ENCODE data around the gene PNCK. TPM values are rescaled to one million over a fixed set of nuclear protein-coding genes. Genes with fewer than 3 reads are reported as not detected.

The PNCK gene
- total RNA-seq, 2 donors from 2014 or later = 1.9 to 11.1 TPM

DNA sequence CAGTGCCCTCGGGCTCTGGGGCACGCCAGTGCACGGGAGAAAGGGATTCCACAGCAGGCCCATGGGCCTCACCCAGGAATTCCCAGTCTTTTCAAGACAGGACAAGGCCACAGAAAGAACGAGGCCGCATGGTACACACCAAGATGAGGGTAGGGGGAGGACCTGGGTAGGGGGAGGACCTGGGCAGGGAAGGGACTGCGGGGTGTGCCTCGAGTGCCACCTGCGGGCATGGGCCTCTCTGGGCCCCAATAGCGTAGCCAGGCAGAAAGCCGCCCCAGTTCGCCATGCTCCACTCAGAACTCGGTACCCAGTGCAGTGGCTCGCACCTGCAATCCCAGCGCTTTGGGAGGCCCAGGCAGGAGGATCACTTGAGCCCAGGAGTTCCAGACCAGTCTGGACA lies 40.6 kb downstream of the PNCK start:
- intact Hi-C loops (cut with DNase I) = no loop called here
- no peaks in the 10 kb centered on the region for H3K9me3 ChIP-seq
- no peak for DNase-seq
- no peak overlapping the region for H3K27ac ChIP-seq
- no peak overlapping the region for H3K9ac ChIP-seq (ENCODE audit: low read depth in 2 of 2, low read length in 2 of 2)
- TF ChIP-seq, protein P1, sequence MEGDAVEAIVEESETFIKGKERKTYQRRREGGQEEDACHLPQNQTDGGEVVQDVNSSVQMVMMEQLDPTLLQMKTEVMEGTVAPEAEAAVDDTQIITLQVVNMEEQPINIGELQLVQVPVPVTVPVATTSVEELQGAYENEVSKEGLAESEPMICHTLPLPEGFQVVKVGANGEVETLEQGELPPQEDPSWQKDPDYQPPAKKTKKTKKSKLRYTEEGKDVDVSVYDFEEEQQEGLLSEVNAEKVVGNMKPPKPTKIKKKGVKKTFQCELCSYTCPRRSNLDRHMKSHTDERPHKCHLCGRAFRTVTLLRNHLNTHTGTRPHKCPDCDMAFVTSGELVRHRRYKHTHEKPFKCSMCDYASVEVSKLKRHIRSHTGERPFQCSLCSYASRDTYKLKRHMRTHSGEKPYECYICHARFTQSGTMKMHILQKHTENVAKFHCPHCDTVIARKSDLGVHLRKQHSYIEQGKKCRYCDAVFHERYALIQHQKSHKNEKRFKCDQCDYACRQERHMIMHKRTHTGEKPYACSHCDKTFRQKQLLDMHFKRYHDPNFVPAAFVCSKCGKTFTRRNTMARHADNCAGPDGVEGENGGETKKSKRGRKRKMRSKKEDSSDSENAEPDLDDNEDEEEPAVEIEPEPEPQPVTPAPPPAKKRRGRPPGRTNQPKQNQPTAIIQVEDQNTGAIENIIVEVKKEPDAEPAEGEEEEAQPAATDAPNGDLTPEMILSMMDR (IDR thresholded peaks at IDR 0.05) = no peak
- no peaks in the 10 kb centered on the region for H3K4me1 ChIP-seq
- H3K27me3 ChIP-seq = no peaks in the 10 kb centered on the region
- no peaks in the 10 kb centered on the region for H3K36me3 ChIP-seq
- H3K4me3 ChIP-seq = no peak overlapping the region

DNA sequence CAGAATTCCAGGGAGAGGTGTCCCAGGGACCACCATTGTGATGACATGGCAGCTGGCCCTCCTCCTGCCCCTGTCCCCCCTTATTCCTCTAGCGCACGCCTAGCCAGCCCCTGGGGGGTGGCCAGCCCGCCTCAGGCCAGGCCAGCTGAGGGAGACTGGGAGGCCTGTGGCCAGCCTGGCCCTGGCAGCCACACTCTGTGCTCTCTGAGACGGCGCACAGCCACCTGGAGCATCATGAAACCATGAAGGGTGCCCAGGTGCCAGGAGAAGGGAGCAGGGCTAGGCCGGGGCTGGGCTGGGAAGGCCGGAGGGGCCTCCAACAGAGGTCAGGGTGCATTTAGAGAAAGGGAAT lies 41.0 kb downstream of the PNCK start:
- no peak overlapping the region for H3K27ac ChIP-seq
- no peaks in the 10 kb centered on the region for H3K36me3 ChIP-seq
- no peaks in the 10 kb centered on the region for H3K9me3 ChIP-seq
- no peaks in the 10 kb centered on the region for H3K27me3 ChIP-seq
- no peak for DNase-seq
- TF ChIP-seq, protein P1 (IDR thresholded peaks at IDR 0.05) = no peak
- no peak overlapping the region for H3K9ac ChIP-seq (ENCODE audit: low read depth in 2 of 2, low read length in 2 of 2)
- H3K4me1 ChIP-seq = no peaks in the 10 kb centered on the region
- H3K4me3 ChIP-seq = no peak overlapping the region
- intact Hi-C loops (cut with DNase I) = no loop called here

DNA sequence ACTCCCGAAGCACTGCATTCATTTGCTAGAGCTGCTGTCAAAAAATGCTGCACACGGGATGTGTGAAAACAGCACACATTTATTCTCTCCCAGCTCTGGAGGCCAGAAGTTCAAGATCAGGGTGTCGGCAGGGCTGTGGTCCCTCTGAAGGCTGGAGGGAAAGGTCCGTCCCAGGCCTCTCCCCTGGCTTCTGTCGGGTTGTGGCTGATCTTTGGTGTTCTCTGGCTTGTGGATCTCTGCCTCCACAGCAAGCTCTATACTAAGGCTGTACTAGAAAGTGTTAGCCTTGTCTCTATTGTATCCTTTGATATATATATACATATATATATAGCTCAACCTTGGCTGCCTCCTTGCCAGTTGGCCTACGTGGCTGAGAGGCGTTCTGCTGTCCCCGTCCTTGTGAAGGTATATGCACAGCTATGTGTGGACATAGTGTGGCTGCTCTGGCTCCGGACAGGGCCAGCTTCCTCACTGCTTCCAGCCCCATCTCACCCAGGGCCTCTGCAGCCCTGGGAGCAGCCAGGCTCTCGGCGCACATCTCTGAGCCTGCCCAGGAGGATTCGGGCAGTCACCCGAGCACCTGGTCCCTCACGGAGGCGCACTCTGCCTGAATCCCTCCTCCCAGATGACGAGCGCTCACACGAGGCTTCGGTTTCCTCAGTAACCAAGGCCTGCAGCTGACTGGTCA lies 41.6 kb downstream of the PNCK start:
- no peak for DNase-seq
- TF ChIP-seq, protein P1 (IDR thresholded peaks at IDR 0.05) = no peak

DNA sequence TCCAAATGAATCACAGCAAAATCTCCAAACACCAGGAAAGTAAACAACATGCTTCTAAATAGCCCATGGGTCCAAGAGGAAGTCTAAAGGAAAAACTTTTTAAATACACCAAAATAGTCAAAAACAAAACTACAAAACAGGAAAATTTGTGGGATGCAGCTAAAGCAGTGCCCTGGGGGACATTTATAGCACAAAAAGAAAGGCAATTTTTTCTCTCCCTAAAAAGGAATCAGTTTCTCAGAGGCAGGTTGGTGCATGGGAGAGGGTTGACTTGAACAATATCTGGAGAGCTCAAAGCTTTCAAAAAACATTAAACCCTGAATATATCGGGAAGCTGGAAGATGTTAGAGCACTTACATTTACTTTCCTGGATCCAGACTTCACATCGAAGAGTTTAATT lies 42.3 kb downstream of the PNCK start:
- Histone ChIP-seq H3K27me3 (no peaks in the 10 kb centered on the region), H3K4me3 (no peak overlapping the region), H3K9me3 (no peaks in the 10 kb centered on the region), H3K27ac (no peak overlapping the region), H3K4me1 (no peaks in the 10 kb centered on the region), H3K9ac (ENCODE audit: low read depth in 2 of 2, low read length in 2 of 2) (no peak overlapping the region), H3K36me3 (no peaks in the 10 kb centered on the region)
- no peak for DNase-seq
- intact Hi-C loops (cut with DNase I) = no loop called here
- TF ChIP-seq, protein P1 (IDR thresholded peaks at IDR 0.05) = no peak

More for the DNA sequence above, 41.6 kb downstream of the PNCK start:
- intact Hi-C loops (cut with DNase I) = no loop called here
- H3K4me3 ChIP-seq = no peak overlapping the region
- H3K27ac ChIP-seq = no peak overlapping the region
- H3K4me1 ChIP-seq = no peaks in the 10 kb centered on the region
- H3K27me3 ChIP-seq = no peaks in the 10 kb centered on the region
- no peak overlapping the region for H3K9ac ChIP-seq (ENCODE audit: low read depth in 2 of 2, low read length in 2 of 2)
- no peaks in the 10 kb centered on the region for H3K9me3 ChIP-seq
- H3K36me3 ChIP-seq = no peaks in the 10 kb centered on the region

DNA sequence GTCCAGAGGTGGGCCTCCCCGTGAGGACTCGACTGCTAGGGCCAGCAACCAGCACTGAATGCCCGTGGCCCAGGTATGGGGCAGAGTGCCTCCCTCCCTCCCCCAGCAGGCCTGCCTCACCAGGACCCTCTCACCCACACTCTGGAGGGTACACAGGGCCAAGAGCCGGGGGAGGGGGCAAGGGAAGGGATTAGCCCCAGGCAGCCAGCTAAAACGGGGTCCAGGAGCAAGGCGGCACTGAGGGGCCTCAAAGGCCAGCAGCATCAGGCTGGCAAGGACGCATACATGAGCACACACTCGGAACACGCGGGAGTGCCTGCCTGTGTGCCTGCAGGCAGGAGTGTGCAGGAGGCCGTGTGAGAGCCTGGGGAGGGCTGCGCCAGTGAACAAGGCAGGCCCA lies 44.9 kb downstream of the PNCK start:
- TF ChIP-seq, protein P1 (IDR thresholded peaks at IDR 0.05) = no peak
- no peak overlapping the region for H3K9ac ChIP-seq (ENCODE audit: low read depth in 2 of 2, low read length in 2 of 2)
- no peaks in the 10 kb centered on the region for H3K4me1 ChIP-seq
- H3K4me3 ChIP-seq = no peak overlapping the region
- no peaks in the 10 kb centered on the region for H3K36me3 ChIP-seq
- no peak overlapping the region for H3K27ac ChIP-seq
- DNase-seq = no peak
- H3K9me3 ChIP-seq = no peaks in the 10 kb centered on the region
- intact Hi-C loops (cut with DNase I) = no loop called here
- H3K27me3 ChIP-seq = peaks cover 4% of the 10 kb centered on the region
